Measurements from ENCODE around the gene APOBR. TPM values are rescaled to one million over a fixed set of nuclear protein-coding genes. Genes with fewer than 3 reads are reported as not detected.

Gene APOBR
- total and polyA plus RNA-seq, 9 of the 15 experiments (the other 6 are each of a cell fraction or from before 2014, with no cell fraction given), result 0.08 to 6.1 (median 2.8) TPM; not detected in 1

DNA sequence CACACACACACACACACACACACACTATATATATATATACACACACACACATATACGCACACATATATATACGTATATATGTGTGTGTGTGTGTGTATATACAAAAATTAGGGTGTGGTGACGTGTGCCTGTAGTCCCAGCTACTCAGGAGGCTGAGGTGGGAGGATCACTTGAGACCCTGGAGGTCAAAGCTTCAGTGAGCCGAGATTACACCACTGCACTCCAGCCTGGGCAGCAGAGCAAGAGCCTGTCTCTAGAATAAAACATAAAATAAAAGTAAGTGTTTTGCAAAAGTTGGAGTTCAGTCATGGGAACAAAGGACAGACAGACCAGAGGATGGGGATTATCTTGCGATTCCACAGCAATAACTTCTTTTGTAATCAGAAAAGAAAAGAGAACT, 33.5 kb downstream of the APOBR start:
- H3K4me3 ChIP-seq, result no peak overlapping the region
- peaks cover 5 to 16% of the 10 kb centered on the region in 2 experiments; a peak in 3 of 5 replicates for H3K4me1 ChIP-seq (replicated peaks in 1 of 2; ENCODE audit: control insufficient read depth in 2 of 2, insufficient read depth in 2 of 2, low read length in 2 of 2)
- ChIA-PET CTCF (ENCODE audit: low intra/inter-chr PET ratio) (no interaction called here), POLR2A (no interaction called here)
- in situ Hi-C loops (cut with MboI) (loop anchor here (25.0 kb wide), 2 partner anchors 184 to 959 kb away; partner anchors contain the start of gene EIF3C), intact Hi-C loops (cut with micrococcal nuclease) (loop anchor here (10.0 kb wide), 1 partner anchor 253 kb away; no protein-coding TSS in a partner anchor)
- no peak for DNase-seq (ENCODE audit: extremely low read depth in 1 of 4, low spot score in 3 of 4)
- no peaks in the 10 kb centered on the region for H3K9me3 ChIP-seq (replicated peaks; ENCODE audit: control insufficient read depth, insufficient read depth, low read depth, low read length)
- H3K4me2 ChIP-seq (ENCODE audit: insufficient read depth, low read length), result no peak overlapping the region
- no peaks in the 10 kb centered on the region for H3K27me3 ChIP-seq (ENCODE audit: control insufficient read depth in 2 of 2, insufficient read depth in 2 of 2, low read length in 2 of 2)
- no TSS peak for BruUV-seq (replicated peaks)
- no peaks in the 10 kb centered on the region for H3K79me2 ChIP-seq (ENCODE audit: control insufficient read depth, insufficient read depth, low read length)
- WGBS (ENCODE audit: insufficient coverage, low coverage, missing lambda C conversion rate), result 60% methylated on average over 5 of the region's 5 CpGs
- FAIRE-seq, result no peak
- no peak overlapping the region for H2AFZ ChIP-seq (ENCODE audit: low read depth, low read length)
- H3K36me3 ChIP-seq (ENCODE audit: control insufficient read depth, insufficient read depth, low read length), result no peaks in the 10 kb centered on the region
- no peaks in the 10 kb centered on the region for H4K20me1 ChIP-seq (replicated peaks; ENCODE audit: control insufficient read depth, insufficient read depth, low read length)
- H3K9me1 ChIP-seq (ENCODE audit: control insufficient read depth, insufficient read depth, low read length), result no peaks in the 10 kb centered on the region
- ATAC-seq, result no peak
- no peak overlapping the region for H3K9ac ChIP-seq (ENCODE audit: insufficient read depth in 1 of 2, low read depth in 2 of 2, low read length in 2 of 2)
- no peak overlapping the region for H3K27ac ChIP-seq (ENCODE audit: extremely low read depth, low read depth, low read length)
- TF ChIP-seq HNRNPUL1 (IDR thresholded peaks at IDR 0.05; ENCODE audit: low read length) (no peak), ZNF436 (CRISPR knock-in tag; IDR thresholded peaks at IDR 0.05) (no peak), JUND (IDR thresholded peaks at IDR 0.05; ENCODE audit: borderline replicate concordance, low read depth, low read length) (no peak), JUND (tag; IDR thresholded peaks at IDR 0.05; ENCODE audit: borderline replicate concordance, low read depth, low read length) (no peak), KLF10 (CRISPR knock-in tag; IDR thresholded peaks at IDR 0.05) (no peak), BRD9 (IDR thresholded peaks at IDR 0.05; ENCODE audit: low read depth, partially characterized antibody) (no peak), CBX8 (IDR thresholded peaks at IDR 0.05; ENCODE audit: borderline replicate concordance, extremely low read depth, low read depth, low read length, poor library complexity, severe bottlenecking) (no peak), SUPT5H (IDR thresholded peaks at IDR 0.05) (no peak), MEF2D (tag; conservative IDR thresholded peaks at IDR 0.05; ENCODE audit: low read depth) (no peak), SMARCE1 (IDR thresholded peaks at IDR 0.05) (no peak), NCOA1 (IDR thresholded peaks at IDR 0.05; ENCODE audit: low read depth) (no peak)
- TF ChIP-seq, protein P1, sequence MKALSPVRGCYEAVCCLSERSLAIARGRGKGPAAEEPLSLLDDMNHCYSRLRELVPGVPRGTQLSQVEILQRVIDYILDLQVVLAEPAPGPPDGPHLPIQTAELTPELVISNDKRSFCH (CRISPR knock-in tag; IDR thresholded peaks at IDR 0.05), result no peak
- TF ChIP-seq, protein P1 (tag; IDR thresholded peaks at IDR 0.05), result no peak
- TF ChIP-seq, protein P2, sequence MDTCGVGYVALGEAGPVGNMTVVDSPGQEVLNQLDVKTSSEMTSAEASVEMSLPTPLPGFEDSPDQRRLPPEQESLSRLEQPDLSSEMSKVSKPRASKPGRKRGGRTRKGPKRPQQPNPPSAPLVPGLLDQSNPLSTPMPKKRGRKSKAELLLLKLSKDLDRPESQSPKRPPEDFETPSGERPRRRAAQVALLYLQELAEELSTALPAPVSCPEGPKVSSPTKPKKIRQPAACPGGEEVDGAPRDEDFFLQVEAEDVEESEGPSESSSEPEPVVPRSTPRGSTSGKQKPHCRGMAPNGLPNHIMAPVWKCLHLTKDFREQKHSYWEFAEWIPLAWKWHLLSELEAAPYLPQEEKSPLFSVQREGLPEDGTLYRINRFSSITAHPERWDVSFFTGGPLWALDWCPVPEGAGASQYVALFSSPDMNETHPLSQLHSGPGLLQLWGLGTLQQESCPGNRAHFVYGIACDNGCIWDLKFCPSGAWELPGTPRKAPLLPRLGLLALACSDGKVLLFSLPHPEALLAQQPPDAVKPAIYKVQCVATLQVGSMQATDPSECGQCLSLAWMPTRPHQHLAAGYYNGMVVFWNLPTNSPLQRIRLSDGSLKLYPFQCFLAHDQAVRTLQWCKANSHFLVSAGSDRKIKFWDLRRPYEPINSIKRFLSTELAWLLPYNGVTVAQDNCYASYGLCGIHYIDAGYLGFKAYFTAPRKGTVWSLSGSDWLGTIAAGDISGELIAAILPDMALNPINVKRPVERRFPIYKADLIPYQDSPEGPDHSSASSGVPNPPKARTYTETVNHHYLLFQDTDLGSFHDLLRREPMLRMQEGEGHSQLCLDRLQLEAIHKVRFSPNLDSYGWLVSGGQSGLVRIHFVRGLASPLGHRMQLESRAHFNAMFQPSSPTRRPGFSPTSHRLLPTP (IDR thresholded peaks at IDR 0.05; ENCODE audit: borderline replicate concordance, extremely low read depth, insufficient read length), result no peak
- TF ChIP-seq, protein P3, sequence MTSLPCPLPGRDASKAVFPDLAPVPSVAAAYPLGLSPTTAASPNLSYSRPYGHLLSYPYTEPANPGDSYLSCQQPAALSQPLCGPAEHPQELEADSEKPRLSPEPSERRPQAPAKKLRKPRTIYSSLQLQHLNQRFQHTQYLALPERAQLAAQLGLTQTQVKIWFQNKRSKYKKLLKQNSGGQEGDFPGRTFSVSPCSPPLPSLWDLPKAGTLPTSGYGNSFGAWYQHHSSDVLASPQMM (CRISPR knock-in tag; IDR thresholded peaks at IDR 0.05), result no peak
- TF ChIP-seq, protein P4, sequence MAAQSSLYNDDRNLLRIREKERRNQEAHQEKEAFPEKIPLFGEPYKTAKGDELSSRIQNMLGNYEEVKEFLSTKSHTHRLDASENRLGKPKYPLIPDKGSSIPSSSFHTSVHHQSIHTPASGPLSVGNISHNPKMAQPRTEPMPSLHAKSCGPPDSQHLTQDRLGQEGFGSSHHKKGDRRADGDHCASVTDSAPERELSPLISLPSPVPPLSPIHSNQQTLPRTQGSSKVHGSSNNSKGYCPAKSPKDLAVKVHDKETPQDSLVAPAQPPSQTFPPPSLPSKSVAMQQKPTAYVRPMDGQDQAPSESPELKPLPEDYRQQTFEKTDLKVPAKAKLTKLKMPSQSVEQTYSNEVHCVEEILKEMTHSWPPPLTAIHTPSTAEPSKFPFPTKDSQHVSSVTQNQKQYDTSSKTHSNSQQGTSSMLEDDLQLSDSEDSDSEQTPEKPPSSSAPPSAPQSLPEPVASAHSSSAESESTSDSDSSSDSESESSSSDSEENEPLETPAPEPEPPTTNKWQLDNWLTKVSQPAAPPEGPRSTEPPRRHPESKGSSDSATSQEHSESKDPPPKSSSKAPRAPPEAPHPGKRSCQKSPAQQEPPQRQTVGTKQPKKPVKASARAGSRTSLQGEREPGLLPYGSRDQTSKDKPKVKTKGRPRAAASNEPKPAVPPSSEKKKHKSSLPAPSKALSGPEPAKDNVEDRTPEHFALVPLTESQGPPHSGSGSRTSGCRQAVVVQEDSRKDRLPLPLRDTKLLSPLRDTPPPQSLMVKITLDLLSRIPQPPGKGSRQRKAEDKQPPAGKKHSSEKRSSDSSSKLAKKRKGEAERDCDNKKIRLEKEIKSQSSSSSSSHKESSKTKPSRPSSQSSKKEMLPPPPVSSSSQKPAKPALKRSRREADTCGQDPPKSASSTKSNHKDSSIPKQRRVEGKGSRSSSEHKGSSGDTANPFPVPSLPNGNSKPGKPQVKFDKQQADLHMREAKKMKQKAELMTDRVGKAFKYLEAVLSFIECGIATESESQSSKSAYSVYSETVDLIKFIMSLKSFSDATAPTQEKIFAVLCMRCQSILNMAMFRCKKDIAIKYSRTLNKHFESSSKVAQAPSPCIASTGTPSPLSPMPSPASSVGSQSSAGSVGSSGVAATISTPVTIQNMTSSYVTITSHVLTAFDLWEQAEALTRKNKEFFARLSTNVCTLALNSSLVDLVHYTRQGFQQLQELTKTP (IDR thresholded peaks at IDR 0.05; ENCODE audit: low read depth in 1 of 2, partially characterized antibody in 2 of 2), result no peak
